NCI-H1694 treated with DMSO at 0.1 percent for 48 hours (cell line): ENCODE measurements around the gene TMEM154.

Experiments
- DNase-seq: peaks from one replicate; lab custom pipeline; 2025; lab: John Stamatoyannopoulos, UW

The TMEM154 gene, protein sequence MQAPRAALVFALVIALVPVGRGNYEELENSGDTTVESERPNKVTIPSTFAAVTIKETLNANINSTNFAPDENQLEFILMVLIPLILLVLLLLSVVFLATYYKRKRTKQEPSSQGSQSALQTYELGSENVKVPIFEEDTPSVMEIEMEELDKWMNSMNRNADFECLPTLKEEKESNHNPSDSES

DNA sequence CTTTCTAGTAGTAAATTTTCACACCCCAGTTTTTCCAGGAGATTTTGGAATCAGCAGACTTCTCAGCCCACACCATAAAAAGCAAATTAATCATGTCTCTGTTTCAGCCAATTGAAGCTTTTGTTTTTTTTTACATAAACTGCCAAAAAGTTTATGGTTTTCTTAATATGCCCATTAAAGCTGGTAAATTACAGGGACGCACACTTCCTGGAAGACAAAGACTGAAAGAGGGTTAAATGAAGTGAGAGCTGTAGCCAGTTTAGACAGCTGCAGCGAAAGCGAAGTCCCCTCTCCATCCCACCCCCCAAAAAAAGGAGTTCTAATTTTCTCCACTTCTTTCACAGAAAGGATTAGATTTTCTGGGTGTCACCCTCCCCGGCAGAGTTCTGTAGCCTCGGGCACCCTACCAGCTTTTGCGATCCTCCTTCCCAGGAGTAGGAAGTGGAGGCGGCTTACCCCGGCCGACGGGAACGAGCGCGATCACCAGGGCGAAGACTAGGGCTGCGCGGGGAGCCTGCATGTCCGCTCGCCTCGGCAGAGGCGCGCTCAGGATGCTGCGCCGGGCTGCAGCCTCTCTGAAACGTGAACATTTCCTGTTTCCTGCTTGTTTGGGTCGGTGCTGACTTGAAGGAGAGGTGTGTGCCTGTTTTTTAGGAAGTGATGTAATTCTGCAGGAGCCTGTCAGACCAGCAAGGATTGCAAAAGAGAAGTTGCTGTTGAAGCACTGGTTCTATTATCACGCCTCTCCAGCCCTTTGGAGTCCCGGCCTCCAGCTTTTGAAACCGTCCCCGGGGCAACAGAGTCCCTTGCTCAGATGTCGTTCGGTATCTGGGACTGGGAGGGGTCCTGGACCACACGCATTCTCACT is at the start of gene TMEM154:
TSS of gene TMEM154 (minus strand) at position 584 of the 868 bp plus-strand sequence. CDS start at position 520, 64 bp downstream.
- DNase-seq = no peak

GRCh38 chr4:152729466-152729865 is 49.7 kb upstream of the TMEM154 start:
- no peak for DNase-seq

- no peak for DNase-seq
Measured at GRCh38 chr4:152728343-152728742, 48.5 kb upstream of the TMEM154 start.

GRCh38 chr4:152727784-152728183 is 48.0 kb upstream of the TMEM154 start:
- no peak for DNase-seq

- DNase-seq = no peak
Measured at GRCh38 chr4:152724494-152724893, 44.7 kb upstream of the TMEM154 start.

DNA sequence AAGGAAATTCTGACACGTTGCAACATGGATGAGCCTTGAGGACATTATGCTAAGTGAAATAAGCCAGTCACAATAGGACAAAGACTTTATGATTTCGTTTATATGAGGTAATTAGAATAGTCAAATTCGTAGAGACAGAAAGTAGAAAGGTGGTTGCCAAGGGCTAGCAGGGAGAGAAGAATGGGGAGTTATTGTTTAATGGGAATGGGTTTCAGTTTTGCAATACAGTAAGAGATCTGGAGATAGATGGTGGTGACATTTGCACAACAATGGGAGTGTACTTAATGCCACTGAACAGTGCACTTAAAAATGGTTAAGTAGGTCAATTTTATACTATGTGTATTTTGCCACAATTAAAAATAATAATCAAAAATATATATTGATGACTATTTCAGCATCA is 43.4 kb upstream of the TMEM154 start:
- no peak for DNase-seq

DNA sequence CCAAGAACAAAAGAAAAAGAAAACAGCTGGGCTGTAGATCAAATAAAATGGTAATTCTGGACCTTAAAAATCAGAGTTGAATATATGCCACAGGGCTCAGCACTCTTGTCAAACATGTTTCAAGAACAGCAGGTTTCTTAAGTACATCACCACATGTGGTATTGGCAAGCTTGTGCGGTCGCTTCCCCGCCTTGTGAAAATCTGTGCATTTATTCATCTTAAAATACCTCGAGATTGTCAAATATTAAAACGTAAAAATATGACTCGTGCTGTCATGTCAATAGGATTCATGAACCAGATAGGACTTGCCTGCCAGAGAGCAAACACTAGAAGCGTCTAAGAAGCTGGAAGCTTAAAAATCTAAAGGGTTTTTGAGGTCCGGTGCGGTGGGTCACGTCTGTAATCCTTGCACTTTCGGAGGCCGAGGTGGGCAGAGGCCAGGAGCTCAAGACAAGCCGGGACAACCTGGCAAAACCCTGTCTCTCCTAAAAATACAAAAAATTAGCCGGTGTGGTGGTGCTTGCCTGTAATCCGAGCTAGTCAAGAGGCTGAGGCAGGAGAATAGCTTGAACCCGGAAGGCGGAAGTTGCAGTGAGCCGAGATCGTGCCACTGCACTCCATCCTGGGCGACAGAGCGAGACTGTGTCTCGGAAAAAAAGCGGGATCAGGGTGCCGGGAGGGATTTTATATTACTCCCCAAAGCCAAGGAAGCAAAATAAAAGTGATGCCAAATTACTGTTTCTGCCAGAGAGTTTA is 40.2 kb upstream of the TMEM154 start:
- DNase-seq = no peak

DNA sequence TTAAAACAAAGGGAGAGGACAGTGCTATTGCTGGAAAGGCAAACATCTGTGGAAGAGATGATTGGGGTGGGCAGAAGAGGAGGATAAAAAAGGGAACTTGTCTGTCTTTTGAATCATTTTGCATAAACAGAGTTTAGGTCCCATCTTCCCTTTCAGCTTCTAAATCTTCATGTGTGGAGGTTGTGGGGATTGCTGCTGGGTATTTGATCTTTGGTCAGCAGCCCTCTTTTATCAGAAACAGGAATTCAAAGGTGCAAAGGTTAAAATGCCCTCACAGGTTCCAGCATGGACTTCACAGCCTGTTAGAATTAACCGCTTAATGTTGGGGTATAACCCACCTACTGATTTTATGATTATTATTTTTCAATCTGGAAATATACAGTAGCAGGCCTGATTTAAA is 39.5 kb upstream of the TMEM154 start:
- no peak for DNase-seq

- DNase-seq = no peak
Measured at GRCh38 chr4:152715076-152715475, 35.3 kb upstream of the TMEM154 start.

DNA sequence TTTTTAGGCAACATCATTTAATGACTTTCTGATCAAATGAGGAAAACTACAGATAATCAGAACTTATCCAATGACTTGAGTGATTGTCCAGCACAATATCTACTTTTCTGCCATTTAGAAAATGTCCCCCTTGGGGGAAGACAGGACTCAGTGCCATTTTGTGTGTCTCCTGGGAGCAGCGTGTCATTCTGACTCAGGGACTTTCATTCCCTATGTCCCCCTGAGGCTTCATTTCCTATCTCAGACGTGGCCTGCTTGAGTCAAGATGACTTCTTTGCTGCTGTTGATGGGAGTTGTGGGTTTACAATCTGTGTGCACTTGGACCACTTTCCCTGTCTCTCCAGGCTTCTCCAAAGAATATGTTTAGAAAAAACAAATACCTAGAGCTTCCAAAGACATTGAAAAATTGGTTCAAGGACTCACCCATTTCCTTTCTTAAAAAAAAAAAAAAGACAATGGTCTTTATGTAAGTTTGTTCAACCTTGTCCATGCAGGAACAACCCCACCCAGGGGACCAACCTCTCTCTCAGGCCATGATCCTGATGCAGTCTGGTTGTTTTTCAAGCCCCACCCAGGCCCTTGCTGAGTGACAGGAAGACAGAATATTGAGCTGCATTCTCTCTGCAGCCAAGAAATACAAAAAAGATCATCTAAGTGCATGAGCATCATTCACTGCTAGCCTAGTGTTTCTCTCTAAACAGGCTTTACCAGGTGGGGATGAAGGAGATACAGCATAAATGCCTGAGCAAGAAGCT is 34.3 kb upstream of the TMEM154 start:
- no peak for DNase-seq

GRCh38 chr4:152709675-152710438 is 30.1 kb upstream of the TMEM154 start:
- no peak for DNase-seq

DNA sequence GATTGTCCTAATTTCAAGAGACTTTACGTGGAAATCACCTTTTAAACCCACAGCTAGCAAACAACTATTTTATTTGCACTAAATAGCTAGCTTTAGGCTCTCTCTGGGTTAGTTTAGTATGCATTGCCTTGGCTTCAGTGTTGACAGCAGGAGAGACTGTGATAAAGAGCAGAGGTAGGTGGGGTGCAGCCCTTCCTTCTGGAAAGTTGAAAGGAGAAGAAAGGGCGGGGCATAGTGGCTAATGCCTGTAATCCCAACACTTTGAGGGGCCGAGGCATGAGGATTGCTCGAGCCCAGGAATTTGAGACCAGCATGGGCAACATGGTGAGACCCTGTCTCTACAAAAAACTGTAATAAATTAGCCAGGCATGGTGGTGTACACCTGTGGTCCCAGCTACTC is 29.0 kb upstream of the TMEM154 start:
- DNase-seq = no peak

DNA sequence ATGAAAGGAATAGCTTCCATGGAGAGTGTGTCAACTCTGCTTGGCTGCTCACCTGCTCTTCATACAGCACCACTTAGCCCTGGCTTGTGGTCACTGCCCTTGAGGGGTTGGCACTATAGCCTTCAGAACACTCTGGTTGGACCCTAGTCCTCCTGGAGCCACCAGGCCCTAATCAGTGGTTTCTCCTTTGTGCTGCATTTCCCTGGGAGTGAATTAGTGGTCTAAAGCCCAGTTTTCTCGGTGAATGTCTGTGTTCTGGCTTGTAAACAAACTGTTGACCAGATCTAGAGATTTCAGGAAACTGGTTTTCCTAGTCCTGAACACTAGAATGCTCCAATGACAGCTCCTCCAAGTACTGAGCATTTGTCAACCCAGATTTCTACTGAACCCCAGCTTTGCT is 28.6 kb upstream of the TMEM154 start:
- DNase-seq = no peak

GRCh38 chr4:152707632-152708031 is 27.8 kb upstream of the TMEM154 start:
- no peak for DNase-seq

GRCh38 chr4:152705903-152706302 is 26.1 kb upstream of the TMEM154 start:
- no peak for DNase-seq

DNA sequence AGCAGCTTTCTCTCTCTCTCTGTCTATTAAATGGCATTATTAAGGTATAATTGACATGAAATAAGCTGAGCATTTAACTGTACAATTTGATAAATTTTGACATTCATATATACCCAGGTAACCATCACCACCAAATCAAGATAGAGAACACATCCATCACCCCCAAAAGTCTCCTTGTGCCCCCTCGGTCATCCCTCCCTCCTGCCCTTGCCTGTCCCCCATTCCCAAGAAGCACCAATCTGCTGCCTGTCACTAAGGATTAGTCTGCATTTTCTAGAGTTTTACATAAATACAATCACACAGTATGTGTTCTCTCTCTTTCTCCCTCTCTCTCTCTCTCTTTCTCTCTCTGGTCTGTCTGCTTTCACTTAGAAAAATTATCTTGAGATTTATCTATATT is 25.0 kb upstream of the TMEM154 start:
- DNase-seq = no peak

DNA sequence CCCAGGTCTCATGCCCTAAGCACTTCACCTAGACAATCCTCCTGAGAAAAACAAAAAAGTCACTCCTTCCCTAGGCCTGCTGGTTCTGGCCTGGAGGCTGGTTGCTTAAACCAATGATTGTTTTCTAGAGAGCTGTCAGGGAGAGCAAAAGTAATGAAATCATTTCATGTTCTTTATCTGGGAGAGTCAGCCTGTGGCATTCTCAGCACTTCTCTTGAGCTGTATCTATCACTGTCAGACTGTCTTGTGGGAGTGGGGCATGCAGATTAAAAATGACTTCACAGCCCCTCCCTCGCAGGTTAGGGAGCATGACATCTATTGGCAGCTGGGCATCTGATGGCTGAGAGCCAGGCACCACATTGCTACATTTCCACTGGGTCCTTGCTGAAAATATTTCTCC is 20.4 kb upstream of the TMEM154 start:
- no peak for DNase-seq

DNA sequence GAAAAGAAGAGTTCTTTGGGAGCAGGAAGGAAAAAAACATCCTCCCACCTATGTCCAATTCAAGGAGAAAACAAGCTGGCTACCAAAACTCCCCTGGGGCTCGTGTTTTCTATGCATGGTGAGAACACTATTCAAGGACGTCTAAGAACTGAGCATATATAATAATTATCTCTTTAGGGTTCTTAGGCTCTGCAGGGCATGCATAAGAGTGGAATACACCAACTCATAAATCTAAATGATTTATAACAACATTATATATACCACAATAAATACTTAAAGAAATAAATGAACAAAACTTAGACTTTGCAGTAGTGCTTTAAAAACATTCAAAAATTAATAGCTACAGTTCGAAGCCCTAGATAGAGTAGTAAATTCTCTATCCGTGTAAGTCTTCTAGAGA is 19.5 kb upstream of the TMEM154 start:
- DNase-seq = no peak

GRCh38 chr4:152698089-152698499 is 18.3 kb upstream of the TMEM154 start:
- DNase-seq = no peak

- DNase-seq = no peak
Measured at GRCh38 chr4:152697284-152698088, 17.7 kb upstream of the TMEM154 start.
